HFFc6 (cell line): ENCODE measurements around the gene MMP7. TPM values are rescaled to one million over a fixed set of nuclear protein-coding genes. Genes with fewer than 3 reads are reported as not detected.

Source experiments
- DNase-seq: peaks from one replicate; pipeline ENCODE4 v3.0.0-alpha.2; 2018
- H3K27ac Mint-ChIP-seq: 2 replicates; pipeline ENCODE4 v1.8.0; 2020; ENCODE audit warnings: mild to moderate bottlenecking, mixed read lengths
- H3K27me3 Mint-ChIP-seq: 2 replicates; pipeline ENCODE4 v1.8.0; 2021; ENCODE audit warnings: mild to moderate bottlenecking, moderate library complexity, mixed read lengths; ENCODE audit not compliant: insufficient read depth
- H3K36me3 Mint-ChIP-seq: 2 replicates; pipeline ENCODE4 v1.8.0; 2021; ENCODE audit warnings: low read depth, mixed read lengths
- H3K4me1 Mint-ChIP-seq: 2 replicates; pipeline ENCODE4 v1.8.0; 2020; ENCODE audit warnings: low read depth, mixed read lengths
- H3K4me3 Mint-ChIP-seq: 2 replicates; pipeline ENCODE4 v1.8.0; 2020; ENCODE audit warnings: mild to moderate bottlenecking, moderate library complexity, mixed read lengths
- H3K9me3 Mint-ChIP-seq: 2 replicates; pipeline ENCODE4 v1.8.0; 2020; ENCODE audit warnings: mild to moderate bottlenecking, mixed read lengths
- CTCF ChIP-seq: fragments of 200-600 bp; sonication (generic); IDR thresholded peaks from 2 replicates; pipeline ENCODE4 v1.5.0; 2021; ENCODE audit warnings: antibody characterized with exemption, mild to moderate bottlenecking
- total RNA-seq, 6 experiments: library from RNA; stranded (reverse); fragmentation: NEBNext Ultra II Directional; extraction: Animal tissue kit (Norgen Biotek cat#: 25700); gene quantifications; 2 replicates in 1 of 6; 3 replicates in 5 of 6; pipeline ENCODE4 v1.2.3, GENCODE V29; 2021

MMP7 gene
- total RNA-seq, 6 experiments from 2014 or later = not detected

DNA sequence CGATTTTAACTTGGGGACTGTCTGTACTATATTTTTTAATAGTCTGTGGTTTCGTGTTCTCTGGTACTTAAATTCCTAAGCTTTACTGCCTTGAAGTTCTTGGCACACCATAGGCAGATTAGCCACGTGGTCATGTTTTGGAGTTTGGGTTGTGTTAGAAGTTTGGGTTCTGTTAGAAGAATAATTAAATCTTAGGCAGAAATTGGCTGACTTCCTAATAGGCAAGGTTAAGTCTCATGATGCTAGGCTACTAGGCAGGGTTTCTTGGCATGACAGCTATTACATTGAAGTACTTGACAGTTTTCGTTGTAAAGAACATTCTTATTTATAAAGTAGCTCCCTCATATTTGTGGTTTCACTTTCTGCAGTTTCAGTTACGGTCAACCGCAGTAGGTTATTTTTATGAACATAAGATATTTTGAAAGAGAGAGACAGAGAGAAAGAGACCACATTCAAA is 30.0 kb upstream of the MMP7 start:
- Mint-ChIP-seq H3K27ac (peak overlapping the region; percentile 64; the same call in 1 of the 2 replicates), H3K4me3 (peak overlapping the region; percentile 90), H3K4me1 (peaks cover 35% of the 10 kb centered on the region), H3K27me3 (peaks cover 23% of the 10 kb centered on the region), H3K9me3 (no peaks in the 10 kb centered on the region), H3K36me3 (no peaks in the 10 kb centered on the region)
- no peak for TF ChIP-seq CTCF
- peak; percentile 64 for DNase-seq

DNA sequence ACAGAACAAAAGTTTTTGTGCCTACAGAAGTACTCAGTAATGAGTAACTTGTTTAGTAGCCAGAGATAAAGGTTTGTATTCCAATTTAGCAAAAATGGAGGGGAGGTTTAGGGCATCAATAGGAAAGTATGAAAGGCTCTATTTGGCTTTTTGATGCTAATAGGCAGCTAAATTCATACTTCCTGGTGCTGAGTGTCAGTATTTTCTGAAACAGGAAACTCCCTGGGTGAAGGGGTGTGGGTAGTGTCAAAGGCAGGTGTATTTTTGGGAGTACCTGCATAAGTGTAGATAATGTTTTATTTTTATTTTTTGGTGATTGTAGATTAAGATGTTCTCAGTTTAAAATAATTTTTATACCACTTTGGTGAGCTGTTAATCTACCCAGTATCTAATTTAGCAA is 29.3 kb upstream of the MMP7 start:
- Mint-ChIP-seq H3K9me3 (no peaks in the 10 kb centered on the region), H3K27me3 (peaks cover 23% of the 10 kb centered on the region), H3K4me3 (no peak overlapping the region), H3K4me1 (peaks cover 35% of the 10 kb centered on the region), H3K27ac (no peak overlapping the region), H3K36me3 (no peaks in the 10 kb centered on the region)
- DNase-seq = no peak
- no peak for TF ChIP-seq CTCF

DNA sequence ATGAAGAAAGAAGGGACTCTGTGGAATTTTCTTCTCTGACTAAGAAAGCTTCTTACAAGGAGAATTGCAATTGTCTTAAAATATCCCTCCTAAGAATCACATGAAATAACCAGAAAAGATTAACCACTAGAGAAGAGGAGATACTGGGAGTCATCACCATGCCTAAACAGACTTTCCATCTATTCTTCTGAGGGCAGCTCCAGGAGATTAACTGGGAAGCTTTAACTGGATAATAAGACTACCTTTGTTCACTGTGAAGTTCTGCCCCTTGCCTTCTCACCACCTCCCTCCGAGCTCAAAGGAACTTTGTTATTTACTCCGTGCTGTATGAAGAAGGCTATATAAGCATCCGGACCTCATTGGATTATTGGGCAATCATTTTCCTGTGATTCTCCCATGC is 24.5 kb upstream of the MMP7 start:
- TF ChIP-seq CTCF = no peak
- Mint-ChIP-seq H3K4me1 (peaks cover 14% of the 10 kb centered on the region; the same call in 1 of the 2 replicates), H3K4me3 (no peak overlapping the region), H3K27me3 (peaks cover 33% of the 10 kb centered on the region), H3K9me3 (no peaks in the 10 kb centered on the region), H3K27ac (no peak overlapping the region), H3K36me3 (no peaks in the 10 kb centered on the region)
- no peak for DNase-seq

- no peaks in the 10 kb centered on the region for H3K9me3 Mint-ChIP-seq
Observed at GRCh38 chr11:102553835-102554282, 23.3 kb upstream of the MMP7 start.

DNA sequence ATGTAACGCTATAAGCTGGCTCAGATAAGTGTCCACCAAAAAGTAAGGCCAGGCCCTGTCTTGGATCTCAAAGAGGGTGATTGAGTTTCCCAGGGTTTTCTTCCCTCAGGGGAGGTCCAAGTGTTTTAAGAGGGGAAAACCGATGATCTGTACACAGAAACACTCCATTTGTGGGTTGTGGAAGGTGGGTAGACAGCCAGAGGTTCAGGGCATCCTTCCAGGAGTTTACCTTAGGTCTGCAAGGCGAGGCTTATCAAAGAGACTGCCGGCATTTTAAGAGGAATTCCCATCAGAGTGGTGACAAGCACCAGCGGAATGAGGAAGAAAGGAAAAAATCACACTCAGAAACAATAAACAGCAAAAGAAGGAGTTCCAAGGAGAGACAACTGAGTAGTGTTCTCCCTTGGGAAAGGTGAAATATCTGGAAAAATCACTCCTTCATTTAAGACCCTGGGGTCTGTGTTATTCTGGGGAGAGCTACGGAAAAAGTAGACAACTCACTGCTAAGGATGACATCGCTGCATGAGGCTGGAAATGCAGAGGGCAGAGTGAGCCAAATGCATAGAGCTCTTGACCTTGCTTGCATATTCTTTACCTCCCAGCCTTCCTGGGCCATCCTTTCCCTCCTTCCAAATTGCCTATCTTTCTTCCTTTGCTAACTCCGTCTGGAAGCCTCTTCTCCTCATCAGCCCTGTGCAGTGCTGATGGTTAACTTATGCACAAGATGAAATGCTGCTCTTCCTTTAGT is 22.1 kb upstream of the MMP7 start:
- no peaks in the 10 kb centered on the region for H3K36me3 Mint-ChIP-seq
- peaks cover 9% of the 10 kb centered on the region; the same call in 1 of the 2 replicates for H3K4me1 Mint-ChIP-seq
- H3K27me3 Mint-ChIP-seq = peaks cover 26% of the 10 kb centered on the region
- no peak overlapping the region for H3K4me3 Mint-ChIP-seq
- H3K27ac Mint-ChIP-seq = no peak overlapping the region
- no peak for TF ChIP-seq CTCF
- no peaks in the 10 kb centered on the region for H3K9me3 Mint-ChIP-seq
- no peak for DNase-seq

More at GRCh38 chr11:102553835-102554282, 23.3 kb upstream of the MMP7 start:
- Mint-ChIP-seq H3K4me1 (peaks cover 9% of the 10 kb centered on the region; the same call in 1 of the 2 replicates), H3K4me3 (no peak overlapping the region), H3K36me3 (no peaks in the 10 kb centered on the region), H3K27ac (no peak overlapping the region), H3K27me3 (peaks cover 33% of the 10 kb centered on the region)
- DNase-seq = no peak
- TF ChIP-seq CTCF = no peak
